Esophagus muscularis mucosa (tissue), 4 donors: ENCODE data around the gene ITGA8. TPM values are rescaled to one million over a fixed set of nuclear protein-coding genes. Genes with fewer than 3 reads are reported as not detected.

Experiments used
- DNase-seq: peaks from one replicate; pipeline ENCODE4 v3.0.0-alpha.2; 2017; ENCODE audit errors: extremely low spot score
- H3K27ac ChIP-seq, 4 donors: fragments of 200-600 bp; sonication (generic); replicated peaks in 1 of 4; 1 replicate in 3 of 4; 2 replicates in 1 of 4; pipeline ENCODE4 v1.5.1; 2016 to 2019; ENCODE audit warnings: mild to moderate bottlenecking in 1 of 4
- H3K27me3 ChIP-seq, 4 donors: fragments of 200-600 bp; sonication (generic); one replicate each; pipeline versions ENCODE4 v1.5.1 to v1.6.0; 2016 to 2019
- H3K36me3 ChIP-seq, 4 donors: fragments of 200-600 bp; sonication (generic); one replicate each; pipeline ENCODE4 v1.5.1; 2016 to 2019
- H3K4me1 ChIP-seq, 4 donors: fragments of 200-600 bp; sonication (generic); one replicate each; pipeline ENCODE4 v1.5.1; 2016 to 2019
- H3K4me3 ChIP-seq, 4 donors: fragments of 200-600 bp; sonication (generic); 1 replicate in 2 of 4; 2 replicates in 2 of 4; pipeline ENCODE4 v1.5.1; 2016 to 2019; ENCODE audit warnings: mild to moderate bottlenecking in 4 of 4, moderate library complexity in 1 of 4
- H3K9me3 ChIP-seq, 4 donors: fragments of 200-600 bp; sonication (generic); 1 replicate in 3 of 4; 2 replicates in 1 of 4; pipeline ENCODE4 v1.5.1; 2016 to 2019
- EP300 ChIP-seq: sonication (generic); formaldehyde crosslinking; IDR thresholded peaks from one replicate; pipeline ENCODE4 v1.6.1; 2017; ENCODE audit warnings: antibody characterized with exemption
- POLR2A ChIP-seq: fragments of 450-650 bp; IDR thresholded peaks from one replicate; pipeline ENCODE4 v1.6.1; 2017; ENCODE audit warnings: antibody characterized with exemption, moderate library complexity, mild to moderate bottlenecking, low read depth
- POLR2AphosphoS5 ChIP-seq, 2 donors: sonication (generic); formaldehyde crosslinking; IDR thresholded peaks; one replicate each; pipeline ENCODE4 v1.6.1; 2017; ENCODE audit warnings: antibody characterized with exemption in 2 of 2
- WGBS: methylation state at CpG from one replicate; pipeline ENCODE4 v1.1.5; 2018; 5-methylcytosine and 5-hydroxymethylcytosine counted together
- intact Hi-C: fragments of 100-400 bp; cut with DNase I; formaldehyde crosslinking; loops from one replicate; pipeline ENCODE4 v1.15.1; 2023
- total RNA-seq, 4 donors: library from RNA; depleted of rRNA; stranded (reverse); fragments of >200 nt; gene quantifications; one replicate each; pipeline versions ENCODE4 v1.1.0 to v1.2.1, GENCODE V29; 2016
- TF ChIP-seq, protein P1 (sequence below), 3 experiments: fragments of 200-600 bp in 2 of 3; fragments of 450-650 bp in 1 of 3; sonication (generic) in 2 of 3; IDR thresholded peaks; one replicate each; pipeline ENCODE4 v1.5.1; 2017 to 2019; ENCODE audit warnings: antibody characterized with exemption in 3 of 3, mild to moderate bottlenecking in 2 of 3, moderate library complexity in 1 of 3

ITGA8 gene
- total RNA-seq, 4 donors from 2014 or later = 26.2 to 113 (median 50.4) TPM

DNA sequence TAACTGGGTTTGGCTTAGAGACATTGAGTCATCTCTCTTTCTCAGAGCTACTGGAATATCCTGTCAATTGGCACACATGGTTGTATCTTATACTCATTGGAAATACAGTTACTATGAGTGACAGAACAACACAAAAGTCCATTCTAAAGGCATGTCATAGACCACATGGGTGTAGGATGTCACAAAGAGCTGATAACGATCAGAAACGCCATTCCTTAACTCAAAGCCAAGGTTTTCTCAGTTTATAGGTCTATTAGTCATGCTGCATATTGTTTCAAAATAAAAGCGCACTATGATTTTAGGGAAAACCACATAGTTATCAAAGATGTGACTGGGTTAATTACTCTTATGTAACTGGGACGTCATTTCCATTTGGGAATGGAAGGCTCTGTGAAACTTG is 201.5 kb downstream of the ITGA8 start:
- Histone ChIP-seq H3K9me3 (no peaks in the 10 kb centered on the region), H3K27ac (no peak overlapping the region), H3K4me3 (no peak overlapping the region), H3K36me3 (no peaks in the 10 kb centered on the region), H3K4me1 (peaks cover 0 to 23% (median 12%) of the 10 kb centered on the region in 4 donors), H3K27me3 (no peaks in the 10 kb centered on the region)
- no peak for TF ChIP-seq POLR2AphosphoS5 (IDR thresholded peaks at IDR 0.05)
- TF ChIP-seq EP300 = no peak
- no peak for TF ChIP-seq POLR2A
- TF ChIP-seq, protein P1, sequence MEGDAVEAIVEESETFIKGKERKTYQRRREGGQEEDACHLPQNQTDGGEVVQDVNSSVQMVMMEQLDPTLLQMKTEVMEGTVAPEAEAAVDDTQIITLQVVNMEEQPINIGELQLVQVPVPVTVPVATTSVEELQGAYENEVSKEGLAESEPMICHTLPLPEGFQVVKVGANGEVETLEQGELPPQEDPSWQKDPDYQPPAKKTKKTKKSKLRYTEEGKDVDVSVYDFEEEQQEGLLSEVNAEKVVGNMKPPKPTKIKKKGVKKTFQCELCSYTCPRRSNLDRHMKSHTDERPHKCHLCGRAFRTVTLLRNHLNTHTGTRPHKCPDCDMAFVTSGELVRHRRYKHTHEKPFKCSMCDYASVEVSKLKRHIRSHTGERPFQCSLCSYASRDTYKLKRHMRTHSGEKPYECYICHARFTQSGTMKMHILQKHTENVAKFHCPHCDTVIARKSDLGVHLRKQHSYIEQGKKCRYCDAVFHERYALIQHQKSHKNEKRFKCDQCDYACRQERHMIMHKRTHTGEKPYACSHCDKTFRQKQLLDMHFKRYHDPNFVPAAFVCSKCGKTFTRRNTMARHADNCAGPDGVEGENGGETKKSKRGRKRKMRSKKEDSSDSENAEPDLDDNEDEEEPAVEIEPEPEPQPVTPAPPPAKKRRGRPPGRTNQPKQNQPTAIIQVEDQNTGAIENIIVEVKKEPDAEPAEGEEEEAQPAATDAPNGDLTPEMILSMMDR (IDR thresholded peaks at IDR 0.05) = no peak
- WGBS = 88% methylated on average over 4 of the region's 4 CpGs
- DNase-seq = no peak
- intact Hi-C loops = no loop called here

DNA sequence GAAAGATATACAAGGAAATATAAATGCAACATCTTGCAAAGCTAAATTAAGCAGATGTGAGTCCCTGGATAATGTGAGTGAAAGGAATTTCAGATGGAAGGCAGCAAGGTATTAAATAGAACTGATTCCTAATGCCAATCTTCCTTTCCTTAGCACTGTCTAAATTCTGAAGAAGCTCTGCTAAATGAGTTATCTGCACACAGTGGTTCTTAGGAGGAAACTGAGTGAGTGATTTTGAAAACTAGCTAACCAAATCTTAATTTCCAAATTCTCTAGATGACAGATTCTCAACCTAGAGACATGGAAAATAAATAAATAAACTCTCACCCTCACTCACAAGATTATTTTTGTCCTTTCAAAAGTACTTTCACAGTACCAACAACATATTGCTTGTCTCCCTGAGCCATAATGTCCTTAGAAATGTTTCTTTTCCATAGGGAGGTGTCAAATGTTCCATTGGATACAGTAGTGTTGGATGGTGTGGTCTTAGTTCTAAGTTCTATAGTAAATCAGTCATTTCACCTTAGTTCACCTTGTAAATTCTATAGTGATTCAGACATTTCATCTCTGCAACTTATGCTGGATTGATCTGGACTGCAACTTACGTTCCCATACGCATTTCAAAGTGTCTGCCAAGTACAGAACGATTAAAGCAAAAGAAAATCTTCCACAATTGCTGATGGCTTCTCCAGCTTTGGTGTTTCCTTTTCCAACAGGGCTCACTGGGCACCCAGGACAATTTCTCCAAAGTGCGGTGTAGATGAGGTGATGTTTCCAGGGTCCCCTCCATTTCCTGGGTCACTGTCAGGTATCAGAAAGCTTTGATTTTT is 203.3 kb downstream of the ITGA8 start:
- H3K9me3 ChIP-seq = no peaks in the 10 kb centered on the region
- H3K27ac ChIP-seq = no peak overlapping the region
- no peak overlapping the region for H3K4me3 ChIP-seq
- no peaks in the 10 kb centered on the region for H3K27me3 ChIP-seq
- intact Hi-C loops = no loop called here
- H3K4me1 ChIP-seq = peaks cover 0 to 23% (median 12%) of the 10 kb centered on the region in 4 donors
- no peaks in the 10 kb centered on the region for H3K36me3 ChIP-seq
- WGBS = 86% methylated on average over 4 of the region's 4 CpGs
- TF ChIP-seq, protein P1 (IDR thresholded peaks at IDR 0.05) = no peak
- no peak for TF ChIP-seq POLR2A
- no peak for TF ChIP-seq POLR2AphosphoS5 (IDR thresholded peaks at IDR 0.05)
- no peak for TF ChIP-seq EP300
- no peak for DNase-seq

DNA sequence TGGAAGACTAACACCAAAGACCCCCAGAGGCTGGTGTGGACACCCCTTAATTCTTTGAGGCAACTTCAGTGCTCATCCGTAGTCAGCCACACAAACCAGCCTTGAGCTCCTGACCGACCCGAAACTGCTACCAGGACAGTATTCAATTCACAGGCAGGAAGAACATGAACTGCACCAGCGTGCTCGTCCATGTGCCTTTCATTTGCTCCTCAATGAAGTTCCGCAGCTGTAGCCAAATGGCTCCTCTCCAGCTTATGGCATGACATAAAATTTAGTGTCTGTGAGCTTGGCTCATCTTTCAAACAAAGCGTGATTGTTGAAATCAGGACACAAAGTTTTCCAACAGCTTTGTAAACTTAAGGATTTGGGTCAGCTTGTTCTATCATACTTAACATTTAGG is 204.5 kb downstream of the ITGA8 start:
- Histone ChIP-seq H3K4me3 (no peak overlapping the region), H3K9me3 (no peaks in the 10 kb centered on the region), H3K36me3 (no peaks in the 10 kb centered on the region), H3K27me3 (no peaks in the 10 kb centered on the region), H3K4me1 (peaks cover 0 to 23% (median 12%) of the 10 kb centered on the region in 4 donors), H3K27ac (no peak overlapping the region)
- TF ChIP-seq POLR2AphosphoS5 (IDR thresholded peaks at IDR 0.05) = peak in 1 of 2 donors; percentile 15
- TF ChIP-seq EP300 = no peak
- TF ChIP-seq POLR2A = no peak
- WGBS = 22% methylated on average over 7 of the region's 7 CpGs
- no peak for DNase-seq
- intact Hi-C loops = no loop called here

DNA sequence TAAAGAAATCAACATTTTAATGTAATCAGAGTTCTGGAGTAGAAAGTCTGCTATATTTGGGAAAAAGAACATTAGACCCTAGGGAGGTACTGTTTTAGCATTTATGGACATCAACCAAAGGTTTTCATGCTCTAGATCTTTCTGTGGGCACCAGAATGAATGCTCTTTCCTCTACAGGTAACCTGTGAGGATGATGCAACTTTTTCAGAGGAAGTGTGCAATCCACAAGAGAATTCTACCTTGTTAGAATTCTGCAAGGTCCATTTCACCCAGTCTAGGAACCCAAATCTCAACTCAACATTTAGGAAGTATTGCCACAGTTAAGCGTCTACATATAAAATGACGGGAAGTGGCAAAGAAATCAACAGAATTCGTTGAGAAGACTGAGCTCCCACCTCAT is 208.8 kb downstream of the ITGA8 start:
- Histone ChIP-seq H3K36me3 (no peaks in the 10 kb centered on the region), H3K9me3 (no peaks in the 10 kb centered on the region), H3K4me3 (no peak overlapping the region), H3K27ac (no peak overlapping the region), H3K27me3 (no peaks in the 10 kb centered on the region), H3K4me1 (peaks cover 0 to 16% (median 12%) of the 10 kb centered on the region in 4 donors)
- TF ChIP-seq, protein P1 (IDR thresholded peaks at IDR 0.05) = no peak
- TF ChIP-seq POLR2A (no peak), POLR2AphosphoS5 (IDR thresholded peaks at IDR 0.05) (no peak), EP300 (no peak)
- intact Hi-C loops = no loop called here
- 74% methylated on average over 3 of the region's 3 CpGs for WGBS
- DNase-seq = no peak

DNA sequence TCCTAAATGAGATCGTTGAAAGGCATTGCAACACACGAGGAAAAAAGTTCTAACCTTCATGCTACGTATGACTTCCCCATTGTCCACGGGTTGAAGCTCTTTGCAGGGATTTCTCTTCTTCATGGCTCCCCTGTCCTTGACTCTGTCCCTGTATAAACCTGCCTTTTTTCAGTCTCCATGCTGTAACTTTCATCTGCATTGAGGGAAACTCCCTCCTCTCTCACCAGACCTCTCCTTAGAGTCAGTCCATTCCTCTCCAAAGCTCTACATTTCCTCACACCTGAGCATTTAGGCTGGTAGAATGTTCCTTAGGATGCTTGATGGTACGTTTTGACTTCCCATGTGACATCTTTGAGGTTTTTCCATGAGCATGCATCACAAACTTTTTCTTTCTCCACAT is 214.4 kb downstream of the ITGA8 start:
- intact Hi-C loops = no loop called here
- no peaks in the 10 kb centered on the region for H3K4me1 ChIP-seq
- no peaks in the 10 kb centered on the region for H3K9me3 ChIP-seq
- DNase-seq = no peak
- peaks cover 0 to 5% (median 0%) of the 10 kb centered on the region in 4 donors for H3K27me3 ChIP-seq
- WGBS = 75% methylated on average over 5 of the region's 5 CpGs
- TF ChIP-seq POLR2A = no peak
- no peak for TF ChIP-seq EP300
- TF ChIP-seq POLR2AphosphoS5 (IDR thresholded peaks at IDR 0.05) = no peak
- TF ChIP-seq, protein P1 (IDR thresholded peaks at IDR 0.05) = no peak
- no peaks in the 10 kb centered on the region for H3K36me3 ChIP-seq
- H3K4me3 ChIP-seq = no peak overlapping the region
- no peak overlapping the region for H3K27ac ChIP-seq
